ENCODE data around the gene NAV2.

The NAV2 gene

DNA sequence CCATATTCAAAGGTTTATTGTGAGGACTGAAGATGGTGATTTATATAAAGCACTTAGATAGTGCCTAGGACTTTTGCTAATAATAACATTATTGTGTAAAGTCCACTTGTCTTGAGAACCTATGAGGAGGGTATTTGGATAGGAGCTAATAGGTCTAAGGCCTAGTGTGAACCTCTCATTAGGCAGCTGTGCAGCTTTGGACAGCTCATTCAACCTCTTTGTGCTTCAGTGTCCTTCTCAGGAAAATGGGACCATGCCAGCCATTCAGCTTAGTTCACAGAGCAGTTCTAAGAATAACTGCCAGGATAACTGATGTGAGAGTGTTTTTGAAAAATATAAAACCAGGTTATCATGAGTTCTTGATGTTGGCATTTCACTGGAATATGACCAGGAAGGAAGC, 56.2 kb downstream of the NAV2 start:
- in situ Hi-C loops (cut with HindIII; ENCODE audit: low sequenced_read_pairs): no loop called here
- no peak overlapping the region for H3K4me3 ChIP-seq (ENCODE audit: low read depth, low read length)
- TF ChIP-seq, protein P1, sequence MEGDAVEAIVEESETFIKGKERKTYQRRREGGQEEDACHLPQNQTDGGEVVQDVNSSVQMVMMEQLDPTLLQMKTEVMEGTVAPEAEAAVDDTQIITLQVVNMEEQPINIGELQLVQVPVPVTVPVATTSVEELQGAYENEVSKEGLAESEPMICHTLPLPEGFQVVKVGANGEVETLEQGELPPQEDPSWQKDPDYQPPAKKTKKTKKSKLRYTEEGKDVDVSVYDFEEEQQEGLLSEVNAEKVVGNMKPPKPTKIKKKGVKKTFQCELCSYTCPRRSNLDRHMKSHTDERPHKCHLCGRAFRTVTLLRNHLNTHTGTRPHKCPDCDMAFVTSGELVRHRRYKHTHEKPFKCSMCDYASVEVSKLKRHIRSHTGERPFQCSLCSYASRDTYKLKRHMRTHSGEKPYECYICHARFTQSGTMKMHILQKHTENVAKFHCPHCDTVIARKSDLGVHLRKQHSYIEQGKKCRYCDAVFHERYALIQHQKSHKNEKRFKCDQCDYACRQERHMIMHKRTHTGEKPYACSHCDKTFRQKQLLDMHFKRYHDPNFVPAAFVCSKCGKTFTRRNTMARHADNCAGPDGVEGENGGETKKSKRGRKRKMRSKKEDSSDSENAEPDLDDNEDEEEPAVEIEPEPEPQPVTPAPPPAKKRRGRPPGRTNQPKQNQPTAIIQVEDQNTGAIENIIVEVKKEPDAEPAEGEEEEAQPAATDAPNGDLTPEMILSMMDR (IDR thresholded peaks at IDR 0.05; ENCODE audit: low read depth, low read length): no peak
- no peak for DNase-seq (ENCODE audit: low read depth, low spot score)

DNA sequence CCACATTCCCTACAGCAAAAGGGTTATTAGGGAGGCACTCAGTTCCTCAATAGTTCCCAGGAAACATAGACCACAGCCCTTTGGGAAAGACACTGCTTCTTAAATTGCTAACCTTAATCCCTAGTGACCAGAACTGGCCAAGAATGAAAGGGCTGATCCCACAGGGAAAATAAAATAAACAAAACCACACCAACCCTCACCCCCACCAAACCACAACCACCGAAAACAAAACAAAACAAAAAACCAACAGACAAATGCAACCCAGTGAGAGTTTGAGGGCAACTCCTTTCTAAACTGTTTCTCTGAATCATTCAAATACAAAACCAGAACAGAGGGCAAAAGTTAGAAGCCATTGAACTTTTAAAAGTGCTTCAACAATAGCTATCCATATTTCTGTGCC, 57.2 kb downstream of the NAV2 start:
- in situ Hi-C loops (cut with HindIII; ENCODE audit: low sequenced_read_pairs): no loop called here
- peak; percentile 85 for DNase-seq (ENCODE audit: low read depth, low spot score)
- H3K4me3 ChIP-seq (ENCODE audit: low read depth, low read length): no peak overlapping the region
- TF ChIP-seq, protein P1 (IDR thresholded peaks at IDR 0.05; ENCODE audit: low read depth, low read length): no peak

DNA sequence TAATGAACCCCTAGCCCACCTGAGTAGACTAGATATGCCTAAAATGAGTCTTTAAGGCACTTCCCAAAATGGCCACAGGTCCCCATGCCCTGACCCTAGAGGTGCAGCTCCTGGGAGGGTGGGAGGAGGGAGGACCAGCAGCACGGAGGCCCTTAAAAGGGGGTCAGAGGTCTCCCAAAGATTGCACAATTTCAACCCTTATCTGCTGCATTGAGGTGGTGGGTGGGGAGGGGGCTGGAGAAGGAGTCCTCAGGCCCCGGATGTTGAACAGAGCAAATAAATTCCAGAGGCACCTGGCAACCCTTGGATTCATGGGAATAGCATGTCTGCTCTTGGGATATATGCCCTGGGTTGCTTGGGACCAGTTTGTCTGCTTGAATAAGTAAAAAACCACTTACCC, 57.6 kb downstream of the NAV2 start:
- DNase-seq (ENCODE audit: low read depth, low spot score): no peak
- TF ChIP-seq, protein P1 (IDR thresholded peaks at IDR 0.05; ENCODE audit: low read depth, low read length): no peak
- H3K4me3 ChIP-seq (ENCODE audit: low read depth, low read length): no peak overlapping the region
- in situ Hi-C loops (cut with HindIII; ENCODE audit: low sequenced_read_pairs): no loop called here

DNA sequence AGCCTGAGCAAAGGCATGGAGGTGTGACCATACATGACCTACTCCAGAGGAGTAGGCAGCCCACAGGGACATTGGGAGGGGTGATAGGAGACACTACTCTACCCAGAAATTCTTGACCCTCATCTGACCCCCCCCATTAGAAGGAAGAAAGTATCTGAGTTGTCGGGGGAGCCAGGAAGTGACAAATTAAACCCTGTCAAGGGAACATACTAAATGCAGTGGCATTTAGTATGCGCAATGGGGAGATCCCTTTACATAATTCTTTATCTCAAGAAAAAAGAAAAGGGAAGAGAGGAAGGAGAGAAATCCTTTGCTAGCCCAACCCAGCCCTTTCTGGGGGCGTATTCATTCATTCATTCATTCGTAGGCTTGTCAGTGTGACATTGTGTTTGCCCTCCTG, 58.8 kb downstream of the NAV2 start:
- no peak overlapping the region for H3K4me3 ChIP-seq (ENCODE audit: low read depth, low read length)
- DNase-seq (ENCODE audit: low read depth, low spot score): no peak
- TF ChIP-seq, protein P1 (IDR thresholded peaks at IDR 0.05; ENCODE audit: low read depth, low read length): no peak
- in situ Hi-C loops (cut with HindIII; ENCODE audit: low sequenced_read_pairs): no loop called here

DNA sequence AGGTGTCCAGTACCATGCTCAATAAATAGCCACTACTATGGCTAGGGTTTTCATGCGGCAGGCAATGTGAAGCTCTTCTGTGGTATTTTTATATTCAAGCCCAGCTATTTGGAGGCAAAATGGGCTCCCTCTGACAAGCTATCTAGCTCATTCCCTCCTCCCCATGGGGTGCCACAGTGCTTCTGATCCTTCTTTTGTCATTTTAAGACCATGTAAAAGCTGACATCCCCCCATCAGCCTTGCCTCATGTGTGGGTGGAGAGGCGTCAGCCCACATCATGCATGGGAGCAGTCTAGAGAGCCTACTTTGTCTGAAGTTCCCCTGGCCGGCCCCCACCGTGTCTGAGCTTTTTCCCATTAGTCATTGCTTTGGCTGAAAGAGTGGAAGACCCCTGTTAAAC, 59.8 kb downstream of the NAV2 start:
- no peak overlapping the region for H3K4me3 ChIP-seq (ENCODE audit: low read depth, low read length)
- no peak for DNase-seq (ENCODE audit: low read depth, low spot score)
- TF ChIP-seq, protein P1 (IDR thresholded peaks at IDR 0.05; ENCODE audit: low read depth, low read length): no peak
- in situ Hi-C loops (cut with HindIII; ENCODE audit: low sequenced_read_pairs): no loop called here

DNA sequence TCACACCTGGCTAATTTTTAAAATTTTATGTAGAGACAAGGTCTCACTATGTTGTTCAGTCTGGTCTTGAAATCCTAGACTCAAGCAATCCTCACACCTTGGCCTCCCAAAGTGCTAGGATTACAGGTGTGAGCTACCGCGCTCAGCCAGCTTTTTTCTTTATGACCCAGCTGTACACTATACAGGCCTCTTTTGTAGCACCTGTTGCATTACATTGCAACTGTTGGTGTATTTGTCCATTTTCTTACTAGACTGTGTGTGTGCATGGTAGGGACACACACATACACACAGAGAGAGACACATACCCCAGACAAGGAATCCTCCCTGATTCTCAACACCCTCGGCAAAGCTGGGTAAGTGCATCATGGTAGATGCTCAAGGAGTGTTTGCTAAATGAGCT, 61.7 kb downstream of the NAV2 start:
- TF ChIP-seq, protein P1 (IDR thresholded peaks at IDR 0.05; ENCODE audit: low read depth, low read length): no peak
- no peak for DNase-seq (ENCODE audit: low read depth, low spot score)
- in situ Hi-C loops (cut with HindIII; ENCODE audit: low sequenced_read_pairs): no loop called here
- H3K4me3 ChIP-seq (ENCODE audit: low read depth, low read length): no peak overlapping the region
